ENCODE data around the gene VSIG10L. TPM values are rescaled to one million over a fixed set of nuclear protein-coding genes. Genes with fewer than 3 reads are reported as not detected.

The VSIG10L gene
- total RNA-seq, 1 experiment from 2014 or later: 11.6 TPM

- Mint-ChIP-seq H3K36me3 (no peaks in the 10 kb centered on the region; the same call in 1 of the 2 replicates), H3K4me3 (no peak overlapping the region), H3K27me3 (ENCODE audit: low read depth) (peaks cover 26% of the 10 kb centered on the region), H3K27ac (no peak overlapping the region), H3K4me1 (no peaks in the 10 kb centered on the region), H3K9me3 (peaks cover 20% of the 10 kb centered on the region)
- DNase-seq (ENCODE audit: low spot score) (no peak), ATAC-seq (no peak)
- TF ChIP-seq KAT7 (CRISPR knock-in tag; IDR thresholded peaks at IDR 0.05; ENCODE audit: borderline replicate concordance): no peak
- TF ChIP-seq CREB1 (CRISPR knock-in tag; IDR thresholded peaks at IDR 0.05): no peak
- TF ChIP-seq, protein P1, sequence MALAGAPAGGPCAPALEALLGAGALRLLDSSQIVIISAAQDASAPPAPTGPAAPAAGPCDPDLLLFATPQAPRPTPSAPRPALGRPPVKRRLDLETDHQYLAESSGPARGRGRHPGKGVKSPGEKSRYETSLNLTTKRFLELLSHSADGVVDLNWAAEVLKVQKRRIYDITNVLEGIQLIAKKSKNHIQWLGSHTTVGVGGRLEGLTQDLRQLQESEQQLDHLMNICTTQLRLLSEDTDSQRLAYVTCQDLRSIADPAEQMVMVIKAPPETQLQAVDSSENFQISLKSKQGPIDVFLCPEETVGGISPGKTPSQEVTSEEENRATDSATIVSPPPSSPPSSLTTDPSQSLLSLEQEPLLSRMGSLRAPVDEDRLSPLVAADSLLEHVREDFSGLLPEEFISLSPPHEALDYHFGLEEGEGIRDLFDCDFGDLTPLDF (CRISPR knock-in tag; IDR thresholded peaks at IDR 0.05): no peak
- TF ChIP-seq FOXP1 (CRISPR knock-in tag; IDR thresholded peaks at IDR 0.05; ENCODE audit: borderline replicate concordance): no peak
- no peak for TF ChIP-seq ZNF317 (CRISPR knock-in tag; IDR thresholded peaks at IDR 0.05; ENCODE audit: borderline replicate concordance, low read depth)
- TF ChIP-seq CBFB (CRISPR knock-in tag; IDR thresholded peaks at IDR 0.05; ENCODE audit: low read depth): no peak
- TF ChIP-seq EMX1 (CRISPR knock-in tag; IDR thresholded peaks at IDR 0.05): no peak
- TF ChIP-seq PREB (CRISPR knock-in tag; IDR thresholded peaks at IDR 0.05; ENCODE audit: borderline replicate concordance): no peak
- no peak for TF ChIP-seq JUN (CRISPR knock-in tag; IDR thresholded peaks at IDR 0.05)
- no peak for TF ChIP-seq ZSCAN18 (CRISPR knock-in tag; IDR thresholded peaks at IDR 0.05)
- no peak for TF ChIP-seq ESRRA (CRISPR knock-in tag; IDR thresholded peaks at IDR 0.05; ENCODE audit: borderline replicate concordance)
- TF ChIP-seq, protein P2, sequence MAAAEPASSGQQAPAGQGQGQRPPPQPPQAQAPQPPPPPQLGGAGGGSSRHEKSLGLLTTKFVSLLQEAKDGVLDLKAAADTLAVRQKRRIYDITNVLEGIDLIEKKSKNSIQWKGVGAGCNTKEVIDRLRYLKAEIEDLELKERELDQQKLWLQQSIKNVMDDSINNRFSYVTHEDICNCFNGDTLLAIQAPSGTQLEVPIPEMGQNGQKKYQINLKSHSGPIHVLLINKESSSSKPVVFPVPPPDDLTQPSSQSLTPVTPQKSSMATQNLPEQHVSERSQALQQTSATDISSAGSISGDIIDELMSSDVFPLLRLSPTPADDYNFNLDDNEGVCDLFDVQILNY (CRISPR knock-in tag; IDR thresholded peaks at IDR 0.05): no peak
- TF ChIP-seq, protein P3, sequence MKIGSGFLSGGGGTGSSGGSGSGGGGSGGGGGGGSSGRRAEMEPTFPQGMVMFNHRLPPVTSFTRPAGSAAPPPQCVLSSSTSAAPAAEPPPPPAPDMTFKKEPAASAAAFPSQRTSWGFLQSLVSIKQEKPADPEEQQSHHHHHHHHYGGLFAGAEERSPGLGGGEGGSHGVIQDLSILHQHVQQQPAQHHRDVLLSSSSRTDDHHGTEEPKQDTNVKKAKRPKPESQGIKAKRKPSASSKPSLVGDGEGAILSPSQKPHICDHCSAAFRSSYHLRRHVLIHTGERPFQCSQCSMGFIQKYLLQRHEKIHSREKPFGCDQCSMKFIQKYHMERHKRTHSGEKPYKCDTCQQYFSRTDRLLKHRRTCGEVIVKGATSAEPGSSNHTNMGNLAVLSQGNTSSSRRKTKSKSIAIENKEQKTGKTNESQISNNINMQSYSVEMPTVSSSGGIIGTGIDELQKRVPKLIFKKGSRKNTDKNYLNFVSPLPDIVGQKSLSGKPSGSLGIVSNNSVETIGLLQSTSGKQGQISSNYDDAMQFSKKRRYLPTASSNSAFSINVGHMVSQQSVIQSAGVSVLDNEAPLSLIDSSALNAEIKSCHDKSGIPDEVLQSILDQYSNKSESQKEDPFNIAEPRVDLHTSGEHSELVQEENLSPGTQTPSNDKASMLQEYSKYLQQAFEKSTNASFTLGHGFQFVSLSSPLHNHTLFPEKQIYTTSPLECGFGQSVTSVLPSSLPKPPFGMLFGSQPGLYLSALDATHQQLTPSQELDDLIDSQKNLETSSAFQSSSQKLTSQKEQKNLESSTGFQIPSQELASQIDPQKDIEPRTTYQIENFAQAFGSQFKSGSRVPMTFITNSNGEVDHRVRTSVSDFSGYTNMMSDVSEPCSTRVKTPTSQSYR (CRISPR knock-in tag; IDR thresholded peaks at IDR 0.05): no peak
- no peak for TF ChIP-seq JAZF1 (CRISPR knock-in tag; IDR thresholded peaks at IDR 0.05)
- TF ChIP-seq OVOL2 (CRISPR knock-in tag; IDR thresholded peaks at IDR 0.05; ENCODE audit: borderline replicate concordance): no peak
- TF ChIP-seq ZNF416 (CRISPR knock-in tag; IDR thresholded peaks at IDR 0.05): no peak
- TF ChIP-seq ZNF121 (CRISPR knock-in tag; IDR thresholded peaks at IDR 0.05): no peak
- TF ChIP-seq STAT6 (CRISPR knock-in tag; conservative IDR thresholded peaks at IDR 0.05; ENCODE audit: low read depth): no peak
- TF ChIP-seq IRF2 (CRISPR knock-in tag; IDR thresholded peaks at IDR 0.05; ENCODE audit: borderline replicate concordance, low read depth): no peak
- ChIA-PET POLR2A (no interaction called here), CTCF (no interaction called here)
Observed at GRCh38 chr19:51285682-51286081, 56.3 kb downstream of the VSIG10L start.

All from WTC11 (cell line).